ENCODE data around the gene CCDC181.

CCDC181 gene

GRCh38 chr1:169367096-169367685 is 60.1 kb downstream of the CCDC181 start:
- POLR2A ChIA-PET, result interaction anchor here (1.0 kb wide), 1 partner anchor 753 kb away, joined by 4 read pairs; no protein-coding TSS in a partner anchor

GRCh38 chr1:169364948-169365347 is 62.3 kb downstream of the CCDC181 start:
- no peak for DNase-seq (ENCODE audit: extremely low spot score)
- ChIA-PET CTCF (no interaction called here), POLR2A (no interaction called here)

More at GRCh38 chr1:169367096-169367685, 60.1 kb downstream of the CCDC181 start:
- TF ChIP-seq CTBP1 (IDR thresholded peaks at IDR 0.05; ENCODE audit: borderline replicate concordance), result peak; percentile 10; the same call in 1 of the 2 replicates
- TF ChIP-seq HDGF (IDR thresholded peaks at IDR 0.05; ENCODE audit: borderline replicate concordance), result no peak
- DNase-seq (ENCODE audit: extremely low spot score), result no peak
- CTCF ChIA-PET, result interaction anchor here (0.6 kb wide), 1 partner anchor 779 kb away, joined by 3 read pairs; no protein-coding TSS in a partner anchor

GRCh38 chr1:169363046-169363730 is 64.1 kb downstream of the CCDC181 start:
- POLR2A ChIA-PET, result no interaction called here
- DNase-seq (ENCODE audit: extremely low spot score), result no peak
- CTCF ChIA-PET, result interaction anchor here (1.2 kb wide), 2 partner anchors 14 to 258 kb away, joined by 3 read pairs; no protein-coding TSS in a partner anchor
- TF ChIP-seq HDGF (IDR thresholded peaks at IDR 0.05; ENCODE audit: borderline replicate concordance) (no peak), PKNOX1 (IDR thresholded peaks at IDR 0.05) (no peak), LEF1 (IDR thresholded peaks at IDR 0.05; ENCODE audit: borderline replicate concordance) (no peak), L3MBTL2 (conservative IDR thresholded peaks at IDR 0.05) (no peak), BHLHE40 (IDR thresholded peaks at IDR 0.05; ENCODE audit: borderline replicate concordance) (no peak), SP1 (IDR thresholded peaks at IDR 0.05) (no peak), TARDBP (IDR thresholded peaks at IDR 0.05) (no peak)

More at GRCh38 chr1:169364948-169365347, 62.3 kb downstream of the CCDC181 start:
- TF ChIP-seq FOXA1 (IDR thresholded peaks at IDR 0.05) (no peak), SP1 (IDR thresholded peaks at IDR 0.05) (no peak), NFRKB (IDR thresholded peaks at IDR 0.05) (no peak), ZNF384 (IDR thresholded peaks at IDR 0.05) (no peak), L3MBTL2 (conservative IDR thresholded peaks at IDR 0.05) (no peak), SUZ12 (IDR thresholded peaks at IDR 0.05) (no peak), PKNOX1 (IDR thresholded peaks at IDR 0.05) (no peak), BHLHE40 (IDR thresholded peaks at IDR 0.05; ENCODE audit: borderline replicate concordance) (no peak), FOXK2 (IDR thresholded peaks at IDR 0.05) (no peak), ARNT (IDR thresholded peaks at IDR 0.05) (no peak), FOXM1 (IDR thresholded peaks at IDR 0.05; ENCODE audit: borderline replicate concordance) (no peak), TARDBP (IDR thresholded peaks at IDR 0.05) (no peak), HDGF (IDR thresholded peaks at IDR 0.05; ENCODE audit: borderline replicate concordance) (no peak), CTBP1 (IDR thresholded peaks at IDR 0.05; ENCODE audit: borderline replicate concordance) (no peak), ELF4 (IDR thresholded peaks at IDR 0.05) (no peak)

- TF ChIP-seq FOXM1 (IDR thresholded peaks at IDR 0.05; ENCODE audit: borderline replicate concordance) (no peak), PKNOX1 (IDR thresholded peaks at IDR 0.05) (no peak), LEF1 (IDR thresholded peaks at IDR 0.05; ENCODE audit: borderline replicate concordance) (no peak), ZNF384 (IDR thresholded peaks at IDR 0.05) (no peak)
- POLR2A ChIA-PET, result no interaction called here
- DNase-seq (ENCODE audit: extremely low spot score), result no peak
- CTCF ChIA-PET, result no interaction called here
Observed at GRCh38 chr1:169361281-169361680, 66.0 kb downstream of the CCDC181 start.

- CTCF ChIA-PET, result no interaction called here
- POLR2A ChIA-PET, result no interaction called here
- TF ChIP-seq FOXM1 (IDR thresholded peaks at IDR 0.05; ENCODE audit: borderline replicate concordance) (no peak), LEF1 (IDR thresholded peaks at IDR 0.05; ENCODE audit: borderline replicate concordance) (no peak), SP1 (IDR thresholded peaks at IDR 0.05) (no peak), ELF4 (IDR thresholded peaks at IDR 0.05) (no peak), SUZ12 (IDR thresholded peaks at IDR 0.05) (no peak), TARDBP (IDR thresholded peaks at IDR 0.05) (no peak), L3MBTL2 (conservative IDR thresholded peaks at IDR 0.05) (no peak), FOXK2 (IDR thresholded peaks at IDR 0.05) (no peak), FOXA1 (IDR thresholded peaks at IDR 0.05) (no peak), NFRKB (IDR thresholded peaks at IDR 0.05) (no peak), CTBP1 (IDR thresholded peaks at IDR 0.05; ENCODE audit: borderline replicate concordance) (no peak), BHLHE40 (IDR thresholded peaks at IDR 0.05; ENCODE audit: borderline replicate concordance) (no peak), HDGF (IDR thresholded peaks at IDR 0.05; ENCODE audit: borderline replicate concordance) (no peak), ARNT (IDR thresholded peaks at IDR 0.05) (no peak)
- DNase-seq (ENCODE audit: extremely low spot score), result no peak
Observed at GRCh38 chr1:169360415-169360814, 66.9 kb downstream of the CCDC181 start.

- ChIA-PET CTCF (interaction anchor here (0.6 to 3.0 kb wide), 8 partner anchors 14 to 1006 kb away, joined by 3 to 29 read pairs (median 3); no protein-coding TSS in a partner anchor), POLR2A (no interaction called here)
- DNase-seq (ENCODE audit: extremely low spot score), result peak; percentile 32
- TF ChIP-seq CTBP1 (IDR thresholded peaks at IDR 0.05; ENCODE audit: borderline replicate concordance), result no peak
- no peak for TF ChIP-seq L3MBTL2 (conservative IDR thresholded peaks at IDR 0.05)
- TF ChIP-seq ARNT (IDR thresholded peaks at IDR 0.05), result no peak
- TF ChIP-seq FOXM1 (IDR thresholded peaks at IDR 0.05; ENCODE audit: borderline replicate concordance), result no peak
- TF ChIP-seq LEF1 (IDR thresholded peaks at IDR 0.05; ENCODE audit: borderline replicate concordance), result no peak
- TF ChIP-seq FOXK2 (IDR thresholded peaks at IDR 0.05), result no peak
- no peak for TF ChIP-seq TARDBP (IDR thresholded peaks at IDR 0.05)
- TF ChIP-seq FOXA1 (IDR thresholded peaks at IDR 0.05), result no peak
- TF ChIP-seq PKNOX1 (IDR thresholded peaks at IDR 0.05), result no peak
- no peak for TF ChIP-seq SUZ12 (IDR thresholded peaks at IDR 0.05)
- no peak for TF ChIP-seq SP1 (IDR thresholded peaks at IDR 0.05)
- no peak for TF ChIP-seq BHLHE40 (IDR thresholded peaks at IDR 0.05; ENCODE audit: borderline replicate concordance)
- TF ChIP-seq ELF4 (IDR thresholded peaks at IDR 0.05), result no peak
- no peak for TF ChIP-seq HDGF (IDR thresholded peaks at IDR 0.05; ENCODE audit: borderline replicate concordance)
Observed at GRCh38 chr1:169348383-169349036, 78.8 kb downstream of the CCDC181 start.

All from HEK293T (cell line).